ENCODE measurements around the gene TMEM221.
A peak's percentile ranks its signal among the peaks of the same experiment; 100 is the strongest.

- TF ChIP-seq, protein P1, sequence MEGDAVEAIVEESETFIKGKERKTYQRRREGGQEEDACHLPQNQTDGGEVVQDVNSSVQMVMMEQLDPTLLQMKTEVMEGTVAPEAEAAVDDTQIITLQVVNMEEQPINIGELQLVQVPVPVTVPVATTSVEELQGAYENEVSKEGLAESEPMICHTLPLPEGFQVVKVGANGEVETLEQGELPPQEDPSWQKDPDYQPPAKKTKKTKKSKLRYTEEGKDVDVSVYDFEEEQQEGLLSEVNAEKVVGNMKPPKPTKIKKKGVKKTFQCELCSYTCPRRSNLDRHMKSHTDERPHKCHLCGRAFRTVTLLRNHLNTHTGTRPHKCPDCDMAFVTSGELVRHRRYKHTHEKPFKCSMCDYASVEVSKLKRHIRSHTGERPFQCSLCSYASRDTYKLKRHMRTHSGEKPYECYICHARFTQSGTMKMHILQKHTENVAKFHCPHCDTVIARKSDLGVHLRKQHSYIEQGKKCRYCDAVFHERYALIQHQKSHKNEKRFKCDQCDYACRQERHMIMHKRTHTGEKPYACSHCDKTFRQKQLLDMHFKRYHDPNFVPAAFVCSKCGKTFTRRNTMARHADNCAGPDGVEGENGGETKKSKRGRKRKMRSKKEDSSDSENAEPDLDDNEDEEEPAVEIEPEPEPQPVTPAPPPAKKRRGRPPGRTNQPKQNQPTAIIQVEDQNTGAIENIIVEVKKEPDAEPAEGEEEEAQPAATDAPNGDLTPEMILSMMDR (IDR thresholded peaks at IDR 0.05; ENCODE audit: low read depth, low read length): peak; percentile 95
- no peak for TF ChIP-seq EZH2phosphoT487 (IDR thresholded peaks at IDR 0.05; ENCODE audit: low read depth)
Observed at GRCh38 chr19:17385878-17386611, 62.4 kb downstream of the TMEM221 start.

Data from OCI-LY3 (cell line).